Nephron progenitor cell (in vitro differentiated cells): Measurements from ENCODE around the gene PTGIS.

Experiments used
- DNase-seq: peaks from one replicate; pipeline ENCODE4 v3.0.0; 2021
- H3K27ac Mint-ChIP-seq: 2 replicates; pipeline ENCODE4 v1.8.0; 2021; ENCODE audit warnings: mild to moderate bottlenecking, moderate library complexity, mixed read lengths
- H3K27me3 Mint-ChIP-seq: 2 replicates; pipeline ENCODE4 v1.8.0; 2021; ENCODE audit warnings: mild to moderate bottlenecking, low read depth, mixed read lengths; ENCODE audit not compliant: poor library complexity
- H3K36me3 Mint-ChIP-seq: 2 replicates; pipeline ENCODE4 v1.8.0; 2021; ENCODE audit warnings: low read depth, mixed read lengths
- H3K4me1 Mint-ChIP-seq: 2 replicates; pipeline ENCODE4 v1.8.0; 2021; ENCODE audit warnings: mixed read lengths
- H3K4me3 Mint-ChIP-seq: 2 replicates; pipeline ENCODE4 v1.8.0; 2021; ENCODE audit warnings: mild to moderate bottlenecking, moderate library complexity, mixed read lengths
- H3K9me3 Mint-ChIP-seq: 2 replicates; pipeline ENCODE4 v1.8.0; 2021; ENCODE audit warnings: mild to moderate bottlenecking, moderate library complexity, mixed read lengths
- TF ChIP-seq, protein P1 (sequence below): fragments of 200-600 bp; sonication (generic); IDR thresholded peaks from 2 replicates; pipeline ENCODE4 v1.5.0; 2021; ENCODE audit warnings: antibody characterized with exemption

The PTGIS gene

DNA sequence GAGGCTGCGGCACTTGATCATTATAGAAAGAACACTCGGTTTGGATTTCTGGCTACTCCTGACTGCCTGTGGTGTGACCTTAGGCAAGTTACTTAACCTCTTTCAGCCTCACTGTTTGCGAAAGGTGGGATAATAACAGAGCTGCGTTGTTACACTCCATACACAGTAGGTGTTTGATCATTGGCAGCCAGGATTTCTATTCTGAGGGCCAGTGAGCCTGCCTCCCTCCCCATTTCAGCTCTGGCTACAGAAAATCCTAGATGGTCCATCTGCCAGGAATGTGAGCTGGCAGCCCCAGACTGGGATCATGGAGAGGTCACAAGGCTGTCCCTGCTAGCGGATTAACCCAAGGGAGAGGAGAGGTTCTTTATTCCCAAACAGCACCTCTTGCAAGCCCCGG lies 88.2 kb downstream of the PTGIS start:
- Mint-ChIP-seq H3K9me3 (no peaks in the 10 kb centered on the region), H3K4me1 (peaks cover 25% of the 10 kb centered on the region), H3K36me3 (no peaks in the 10 kb centered on the region), H3K4me3 (no peak overlapping the region), H3K27me3 (peaks cover 81% of the 10 kb centered on the region), H3K27ac (no peak overlapping the region)
- DNase-seq = no peak
- TF ChIP-seq, protein P1, sequence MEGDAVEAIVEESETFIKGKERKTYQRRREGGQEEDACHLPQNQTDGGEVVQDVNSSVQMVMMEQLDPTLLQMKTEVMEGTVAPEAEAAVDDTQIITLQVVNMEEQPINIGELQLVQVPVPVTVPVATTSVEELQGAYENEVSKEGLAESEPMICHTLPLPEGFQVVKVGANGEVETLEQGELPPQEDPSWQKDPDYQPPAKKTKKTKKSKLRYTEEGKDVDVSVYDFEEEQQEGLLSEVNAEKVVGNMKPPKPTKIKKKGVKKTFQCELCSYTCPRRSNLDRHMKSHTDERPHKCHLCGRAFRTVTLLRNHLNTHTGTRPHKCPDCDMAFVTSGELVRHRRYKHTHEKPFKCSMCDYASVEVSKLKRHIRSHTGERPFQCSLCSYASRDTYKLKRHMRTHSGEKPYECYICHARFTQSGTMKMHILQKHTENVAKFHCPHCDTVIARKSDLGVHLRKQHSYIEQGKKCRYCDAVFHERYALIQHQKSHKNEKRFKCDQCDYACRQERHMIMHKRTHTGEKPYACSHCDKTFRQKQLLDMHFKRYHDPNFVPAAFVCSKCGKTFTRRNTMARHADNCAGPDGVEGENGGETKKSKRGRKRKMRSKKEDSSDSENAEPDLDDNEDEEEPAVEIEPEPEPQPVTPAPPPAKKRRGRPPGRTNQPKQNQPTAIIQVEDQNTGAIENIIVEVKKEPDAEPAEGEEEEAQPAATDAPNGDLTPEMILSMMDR = no peak

DNA sequence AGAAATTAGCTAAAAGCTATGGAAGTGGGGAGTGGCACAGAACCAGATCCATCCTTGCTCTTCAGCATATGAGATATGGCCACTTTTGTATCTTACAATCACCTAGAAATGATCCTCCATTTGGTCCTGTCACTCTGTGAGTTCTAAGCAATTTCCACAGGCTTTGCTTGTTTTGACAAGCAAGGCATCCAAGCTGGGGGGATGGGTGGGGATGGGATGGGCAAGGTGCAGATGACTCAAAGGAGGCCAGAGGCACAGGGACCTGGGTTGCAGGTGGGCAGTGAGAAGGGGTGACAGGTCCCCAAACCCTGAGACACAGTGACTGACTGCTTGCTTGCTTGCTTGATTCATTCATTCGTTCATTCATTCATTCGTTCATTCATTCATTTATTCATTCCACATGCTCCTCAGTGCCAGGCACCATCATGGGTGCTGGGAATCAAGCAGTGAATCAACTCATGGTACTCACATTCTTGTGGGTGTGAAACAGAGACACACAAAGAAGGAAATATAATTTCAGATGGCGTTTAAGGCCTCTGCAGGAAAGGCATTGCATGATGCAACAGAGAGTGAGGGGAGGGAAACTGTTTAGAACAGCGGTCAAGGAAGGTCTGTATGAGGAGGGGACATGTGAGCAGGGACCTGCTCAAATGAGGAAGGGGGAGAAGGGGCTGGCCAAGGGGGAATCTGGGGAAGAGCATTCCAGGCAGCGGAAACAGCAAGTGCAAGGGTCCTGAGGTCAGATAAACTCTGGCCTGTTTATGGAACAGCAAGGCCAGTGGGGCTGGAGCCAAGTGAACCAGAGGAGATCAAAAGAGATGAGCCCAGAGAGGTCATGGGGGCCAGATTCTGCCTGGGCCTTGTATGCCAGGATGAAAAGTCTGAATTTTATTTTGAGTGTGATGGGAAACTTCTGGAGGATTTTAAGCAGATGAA lies 88.9 kb downstream of the PTGIS start:
- Mint-ChIP-seq H3K4me1 (peaks cover 19% of the 10 kb centered on the region), H3K36me3 (no peaks in the 10 kb centered on the region), H3K27me3 (peaks cover 73% of the 10 kb centered on the region), H3K27ac (no peak overlapping the region), H3K9me3 (no peaks in the 10 kb centered on the region), H3K4me3 (no peak overlapping the region)
- TF ChIP-seq, protein P1 = no peak
- DNase-seq = no peak

DNA sequence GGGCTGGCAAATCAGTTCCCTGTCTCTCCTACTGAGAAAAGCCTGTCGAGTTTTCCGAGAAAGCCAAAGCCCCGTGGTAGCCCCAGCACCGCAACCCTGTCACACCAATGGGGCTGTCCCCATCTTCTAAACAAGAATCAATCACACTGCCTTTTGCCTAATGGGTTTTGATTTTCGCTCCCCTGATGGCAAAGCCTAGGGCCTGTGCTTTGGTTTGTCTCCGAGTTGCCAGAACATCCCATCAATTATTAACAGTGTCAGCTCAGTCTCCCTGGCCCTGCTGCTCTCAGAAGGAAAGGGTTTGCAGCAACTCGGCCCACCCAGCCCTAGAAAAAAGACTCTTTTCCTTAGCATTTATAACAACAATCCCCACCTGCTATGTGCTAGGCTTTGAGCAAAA lies 89.7 kb downstream of the PTGIS start:
- H3K27me3 Mint-ChIP-seq = peaks cover 66% of the 10 kb centered on the region
- no peaks in the 10 kb centered on the region for H3K9me3 Mint-ChIP-seq
- peaks cover 19% of the 10 kb centered on the region for H3K4me1 Mint-ChIP-seq
- H3K4me3 Mint-ChIP-seq = no peak overlapping the region
- no peak overlapping the region for H3K27ac Mint-ChIP-seq
- TF ChIP-seq, protein P1 = no peak
- H3K36me3 Mint-ChIP-seq = no peaks in the 10 kb centered on the region
- DNase-seq = no peak

DNA sequence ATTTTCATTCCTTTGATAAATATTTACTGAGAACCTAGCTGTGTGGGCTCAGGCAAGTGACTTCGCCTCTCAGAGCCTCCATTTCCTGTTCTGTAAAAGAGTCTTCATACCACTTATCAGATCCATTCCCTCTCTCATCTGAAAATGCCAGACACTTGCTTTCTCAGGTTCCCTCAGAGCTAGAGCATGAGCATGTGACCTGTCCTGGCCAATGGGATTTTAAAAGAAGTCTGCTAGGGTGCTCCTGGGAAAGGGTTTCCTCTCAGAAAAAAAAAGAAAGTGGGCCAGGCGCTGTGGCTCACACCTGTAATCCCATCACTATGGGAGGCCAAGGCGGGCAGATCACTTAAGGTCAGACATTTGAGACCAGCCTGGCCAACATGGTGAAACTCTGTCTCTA lies 90.7 kb downstream of the PTGIS start:
- H3K4me1 Mint-ChIP-seq = peaks cover 24% of the 10 kb centered on the region

DNA sequence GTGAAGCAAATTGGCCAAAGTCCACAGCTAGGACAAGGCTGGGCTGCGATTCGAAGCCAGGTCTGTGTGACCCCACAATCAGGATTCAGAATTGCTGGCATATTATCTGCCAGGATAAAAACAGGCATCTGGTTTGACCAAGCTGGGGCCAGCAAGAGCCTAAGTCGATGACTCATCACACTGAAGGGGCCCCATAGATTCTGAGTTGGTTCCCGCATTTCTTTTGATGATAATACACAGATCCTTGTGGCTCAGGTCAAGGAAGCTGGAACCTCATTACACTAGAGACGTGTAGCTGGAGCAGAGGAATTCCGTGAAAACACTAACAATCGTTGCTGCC lies 92.0 kb downstream of the PTGIS start:
- Mint-ChIP-seq H3K36me3 (no peaks in the 10 kb centered on the region), H3K4me3 (no peak overlapping the region), H3K27me3 (peaks cover 60% of the 10 kb centered on the region), H3K4me1 (peaks cover 24% of the 10 kb centered on the region), H3K9me3 (no peaks in the 10 kb centered on the region), H3K27ac (no peak overlapping the region)
- DNase-seq = no peak
- TF ChIP-seq, protein P1 = no peak

More for the DNA sequence above, 90.7 kb downstream of the PTGIS start:
- TF ChIP-seq, protein P1 = no peak
- no peak for DNase-seq
- H3K27me3 Mint-ChIP-seq = peaks cover 68% of the 10 kb centered on the region
- H3K27ac Mint-ChIP-seq = no peak overlapping the region
- H3K4me3 Mint-ChIP-seq = no peak overlapping the region
- no peaks in the 10 kb centered on the region for H3K36me3 Mint-ChIP-seq
- no peaks in the 10 kb centered on the region for H3K9me3 Mint-ChIP-seq
